Spleen (tissue), 11 donors: ENCODE data around the gene ZNF516. TPM values are rescaled to one million over a fixed set of nuclear protein-coding genes. Genes with fewer than 3 reads are reported as not detected.
A peak's percentile ranks its signal among the peaks of the same experiment; 100 is the strongest.

Source experiments
- DNase-seq: peaks from one replicate; pipeline ENCODE4 v3.0.0-alpha.2; 2020
- H3K27ac ChIP-seq, 8 donors: fragments of 200-600 bp; sonication (generic) in 7 of 8; 1 replicate in 4 of 8; 2 replicates in 4 of 8; pipeline versions ENCODE4 v1.5.0 to v1.8.0; 2016 to 2021; ENCODE audit warnings: inconsistent platforms in 4 of 8, mild to moderate bottlenecking in 4 of 8, moderate library complexity in 1 of 8
- H3K27me3 ChIP-seq, 7 donors: fragments of 200-600 bp; sonication (generic) in 6 of 7; replicated peaks in 1 of 7; 1 replicate in 4 of 7; 2 replicates in 3 of 7; pipeline versions ENCODE4 v1.5.0 to v1.8.0; 2016 to 2021; ENCODE audit warnings: inconsistent platforms in 3 of 7, mild to moderate bottlenecking in 1 of 7
- H3K36me3 ChIP-seq, 6 donors: fragments of 200-600 bp; sonication (generic) in 5 of 6; 1 replicate in 4 of 6; 2 replicates in 2 of 6; pipeline versions ENCODE4 v1.5.0 to v1.8.0; 2016 to 2021; ENCODE audit warnings: inconsistent platforms in 2 of 6
- H3K4me1 ChIP-seq, 6 donors: fragments of 200-600 bp; sonication (generic) in 5 of 6; 1 replicate in 3 of 6; 2 replicates in 3 of 6; pipeline versions ENCODE4 v1.5.0 to v1.8.0; 2016 to 2021; ENCODE audit warnings: inconsistent platforms in 3 of 6
- H3K4me3 ChIP-seq, 8 donors: fragments of 200-600 bp; sonication (generic) in 7 of 8; 1 replicate in 4 of 8; 2 replicates in 4 of 8; pipeline versions ENCODE4 v1.5.0 to v1.8.0; 2016 to 2021; ENCODE audit warnings: inconsistent platforms in 4 of 8, mild to moderate bottlenecking in 4 of 8, moderate library complexity in 2 of 8
- H3K9me3 ChIP-seq, 8 donors: fragments of 200-600 bp; sonication (generic) in 7 of 8; 1 replicate in 4 of 8; 2 replicates in 4 of 8; pipeline versions ENCODE4 v1.5.0 to v1.8.0; 2016 to 2021; ENCODE audit warnings: inconsistent platforms in 4 of 8
- CTCF ChIP-seq, 11 experiments: fragments of 200-600 bp in 7 of 11; fragments of 450-650 bp in 4 of 11; sonication (generic) in 4 of 11; IDR thresholded peaks in 8 of 11; conservative IDR thresholded peaks in 3 of 11; 1 replicate in 7 of 11; 2 replicates in 4 of 11; pipeline versions ENCODE4 v1.4.0 to v1.8.0; 2016 to 2021; ENCODE audit warnings: antibody characterized with exemption in 11 of 11, inconsistent platforms in 4 of 11, mild to moderate bottlenecking in 1 of 11
- POLR2A ChIP-seq, 3 donors: fragments of 450-650 bp; IDR thresholded peaks; one replicate each; pipeline ENCODE4 v1.5.1; 2017; ENCODE audit warnings: antibody characterized with exemption in 3 of 3, mild to moderate bottlenecking in 1 of 3
- POLR2AphosphoS5 ChIP-seq, 3 donors: sonication (generic); formaldehyde crosslinking; IDR thresholded peaks; one replicate each; pipeline ENCODE4 v1.5.1; 2017; ENCODE audit warnings: antibody characterized with exemption in 3 of 3
- WGBS, 5 donors: extraction: QIAGEN DNeasy Blood & Tissue Kit in 3 of 5; methylation state at CpG; one replicate each; pipeline versions ENCODE4 v1.1.5 to v1.1.7; 2013 to 2018; 5-methylcytosine and 5-hydroxymethylcytosine counted together
- intact Hi-C: fragments of 100-400 bp; cut with DNase I; formaldehyde crosslinking; loops from one replicate; pipeline ENCODE4 v1.15.0; 2023; ENCODE audit warnings: low total_unique reads
- polyA plus RNA-seq, 3 donors: library from polyadenylated mRNA; stranded (reverse); fragments of 200-250 nt; gene quantifications; one replicate each; pipeline ENCODE4 v1.2.1, GENCODE V29; 2013
- total RNA-seq, 7 donors: library from RNA; depleted of rRNA in 3 of 7; stranded (reverse); fragments of >200 nt in 3 of 7; fragmentation: NEBNext Ultra II Directional in 4 of 7; extraction: Animal tissue kit (Norgen Biotek cat#: 25700) in 4 of 7; gene quantifications; one replicate each; pipeline versions ENCODE4 v1.1.0 to v1.2.1, GENCODE V29; 2016 to 2021
- donor health status: healthy with polysubstance abuse.
- donor health status: DM: no; HTN: no; CAD: no; lungs with moderate emphysema.
- donor health status: DM: no; HTN: no; CAD: no.
- donor health status: Bipolar disorder and iron deficiency.
- donor health status: healthy.
- donor health status: DM: no; HTN: no; CAD: no.
- donor health status: DM: yes; HTN: yes; CAD: no.

Gene ZNF516
- total and polyA plus RNA-seq, 10 donors, result 4.5 to 58.4 (median 40.0) TPM

GRCh38 chr18:76453932-76454331 lies 41.1 kb downstream of the ZNF516 start:
- WGBS, 5 donors, result 91 to 97% (median 93%) methylated on average over 5 of the region's 5 CpGs
- intact Hi-C loops, result no loop called here

GRCh38 chr18:76453057-76453561 lies 41.9 kb downstream of the ZNF516 start:
- intact Hi-C loops, result no loop called here
- no peak for TF ChIP-seq POLR2AphosphoS5 (IDR thresholded peaks at IDR 0.05)
- no peak for TF ChIP-seq POLR2A (IDR thresholded peaks at IDR 0.05)
- TF ChIP-seq CTCF (IDR thresholded peaks at IDR 0.05 in 8 of 11, conservative IDR thresholded peaks at IDR 0.05 in 3 of 11), result no peak
- Histone ChIP-seq H3K4me3 (no peak overlapping the region), H3K27me3 (peaks cover 0 to 4% (median 0%) of the 10 kb centered on the region in 7 donors), H3K36me3 (peaks cover 0 to 1% (median 0%) of the 10 kb centered on the region in 6 donors), H3K27ac (peak overlapping the region in 1 of 8 donors; percentile 93), H3K9me3 (no peaks in the 10 kb centered on the region), H3K4me1 (peaks cover 5 to 99% (median 56%) of the 10 kb centered on the region in 6 donors)
- WGBS, 5 donors, result 68 to 82% (median 75%) methylated on average over 7 of the region's 7 CpGs
- no peak for DNase-seq

More at GRCh38 chr18:76453932-76454331, 41.1 kb downstream of the ZNF516 start:
- TF ChIP-seq CTCF (IDR thresholded peaks at IDR 0.05 in 8 of 11, conservative IDR thresholded peaks at IDR 0.05 in 3 of 11), result no peak
- TF ChIP-seq POLR2A (IDR thresholded peaks at IDR 0.05), result no peak
- no peak for TF ChIP-seq POLR2AphosphoS5 (IDR thresholded peaks at IDR 0.05)
- Histone ChIP-seq H3K4me3 (no peak overlapping the region), H3K36me3 (peaks cover 0 to 10% (median 0%) of the 10 kb centered on the region in 6 donors), H3K27ac (no peak overlapping the region), H3K4me1 (peaks cover 5 to 94% (median 48%) of the 10 kb centered on the region in 6 donors), H3K27me3 (peaks cover 0 to 4% (median 0%) of the 10 kb centered on the region in 7 donors), H3K9me3 (no peaks in the 10 kb centered on the region)
- DNase-seq, result no peak

- Histone ChIP-seq H3K36me3 (no peaks in the 10 kb centered on the region), H3K9me3 (no peaks in the 10 kb centered on the region), H3K4me1 (peaks cover 5 to 99% (median 61%) of the 10 kb centered on the region in 6 donors), H3K27me3 (peaks cover 0 to 4% (median 0%) of the 10 kb centered on the region in 7 donors), H3K27ac (peak overlapping the region in 6 of 8 donors; percentile 8 to 93 (median 87)), H3K4me3 (peak overlapping the region in 1 of 8 donors; percentile 0)
- DNase-seq, result no peak
- 58 to 79% (median 71%) methylated on average over 8 of the region's 8 CpGs for WGBS, 5 donors
- intact Hi-C loops, result no loop called here
- no peak for TF ChIP-seq CTCF (IDR thresholded peaks at IDR 0.05 in 8 of 11, conservative IDR thresholded peaks at IDR 0.05 in 3 of 11)
- TF ChIP-seq POLR2AphosphoS5 (IDR thresholded peaks at IDR 0.05), result no peak
- TF ChIP-seq POLR2A (IDR thresholded peaks at IDR 0.05), result no peak
These were observed 42.7 kb downstream of the ZNF516 start for GRCh38 chr18:76452357-76452756.

GRCh38 chr18:76451396-76452331 lies 43.4 kb downstream of the ZNF516 start:
- DNase-seq, result peak; percentile 75
- peaks cover 0 to 4% (median 0%) of the 10 kb centered on the region in 7 donors for H3K27me3 ChIP-seq
- H3K36me3 ChIP-seq, result no peaks in the 10 kb centered on the region
- H3K4me3 ChIP-seq, result peak overlapping the region; percentile 38 to 74 (median 50)
- intact Hi-C loops, result no loop called here
- peak overlapping the region; percentile 72 to 93 (median 87) for H3K27ac ChIP-seq
- TF ChIP-seq POLR2AphosphoS5 (IDR thresholded peaks at IDR 0.05), result no peak
- no peak for TF ChIP-seq CTCF (IDR thresholded peaks at IDR 0.05 in 8 of 11, conservative IDR thresholded peaks at IDR 0.05 in 3 of 11)
- TF ChIP-seq POLR2A (IDR thresholded peaks at IDR 0.05), result no peak
- 30 to 38% (median 32%) methylated on average over 28 of the region's 28 CpGs for WGBS, 5 donors
- H3K9me3 ChIP-seq, result no peaks in the 10 kb centered on the region
- H3K4me1 ChIP-seq, result peaks cover 5 to 100% (median 64%) of the 10 kb centered on the region in 6 donors
